Activated effector memory CD4-positive, alpha-beta T cell treated with Interleukin-2 at 50 U/mL for 16 hours (primary cell): ENCODE results near the gene ROMO1.
"Not testable (repeated sequence)": the region's sequence is repeated elsewhere in the genome, so short reads cannot be mapped to it uniquely, and the experiment has no call there.

ENCODE experiments used
- DNase-seq: peaks from one replicate; pipeline ENCODE4 v3.0.0-alpha.2; 2020

The ROMO1 gene

DNA sequence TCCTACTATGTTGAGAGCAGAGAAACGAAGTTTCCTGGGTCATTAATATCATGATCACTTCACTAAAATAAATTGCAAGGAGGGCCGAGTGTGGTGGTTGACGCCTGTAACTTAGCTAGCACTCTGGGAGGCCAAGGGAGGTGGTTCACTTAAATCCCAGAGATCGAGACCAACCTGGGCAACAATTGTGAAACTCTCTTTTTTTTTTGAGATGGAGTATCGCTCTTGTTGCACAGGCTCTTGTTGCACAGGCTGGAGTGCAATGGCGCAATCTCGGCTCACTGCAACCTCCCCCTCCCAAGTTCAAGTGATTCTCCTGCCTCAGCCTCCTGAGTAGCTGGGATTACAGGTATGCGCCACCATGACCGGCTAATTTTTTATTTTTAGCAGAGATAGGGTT, 13.9 kb downstream of the ROMO1 start:
- DNase-seq, result not testable (repeated sequence)

DNA sequence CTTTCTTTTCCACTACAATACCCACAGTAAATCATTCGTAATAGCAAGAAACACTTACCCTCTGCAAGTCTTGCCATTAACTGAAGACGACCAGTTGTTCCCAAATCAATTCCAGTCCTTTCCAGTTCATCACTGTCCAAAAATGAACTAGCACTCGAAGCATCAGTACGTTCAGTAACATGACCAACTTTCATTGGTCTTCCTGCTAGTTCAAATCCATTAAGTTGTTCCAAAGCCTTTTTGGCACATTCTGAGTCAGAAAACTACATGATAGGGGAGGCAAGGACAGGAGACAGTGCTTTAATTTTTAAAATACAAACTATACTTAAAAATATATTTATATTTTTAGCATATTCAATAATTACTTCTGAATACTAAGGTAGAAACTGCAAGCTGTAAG, 14.9 kb downstream of the ROMO1 start:
- no peak for DNase-seq

DNA sequence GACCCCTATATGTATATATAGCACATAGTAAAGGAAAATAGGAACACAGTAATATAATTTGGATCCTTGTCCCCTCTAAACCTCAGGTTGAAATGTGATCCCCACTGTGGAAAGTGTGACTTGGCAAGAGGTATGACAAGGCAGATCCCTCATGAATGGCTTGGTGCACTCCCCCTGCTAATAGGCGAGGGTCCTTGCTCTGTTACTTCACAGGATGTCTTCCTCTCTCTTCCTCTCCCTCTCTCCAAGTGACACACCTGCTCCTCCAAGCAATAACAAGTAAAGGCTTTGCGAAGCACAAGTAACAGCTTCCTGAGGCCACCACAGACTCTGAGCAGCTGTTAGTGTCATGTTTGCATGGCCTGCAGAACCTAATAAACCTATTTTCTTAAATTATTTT, 16.4 kb downstream of the ROMO1 start:
- no peak for DNase-seq

DNA sequence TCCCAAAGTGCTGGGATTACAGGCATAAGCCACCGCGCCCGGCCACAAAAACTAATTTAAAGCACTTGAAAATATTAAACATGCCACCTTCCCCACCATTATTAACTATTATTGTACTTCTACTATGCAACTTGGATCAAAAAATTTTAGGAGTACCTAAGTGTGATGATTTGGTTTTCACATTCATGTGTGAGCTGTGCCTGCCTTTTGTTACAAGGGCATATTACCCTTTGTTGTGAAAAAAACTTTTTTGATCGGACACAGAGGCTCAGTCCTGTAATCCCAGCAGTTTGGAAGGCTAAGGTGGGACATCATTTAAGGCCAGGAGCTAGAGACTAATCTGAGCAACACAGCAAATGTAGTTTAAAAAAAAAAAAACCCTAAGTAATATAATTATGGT, 17.1 kb downstream of the ROMO1 start:
- no peak for DNase-seq

DNA sequence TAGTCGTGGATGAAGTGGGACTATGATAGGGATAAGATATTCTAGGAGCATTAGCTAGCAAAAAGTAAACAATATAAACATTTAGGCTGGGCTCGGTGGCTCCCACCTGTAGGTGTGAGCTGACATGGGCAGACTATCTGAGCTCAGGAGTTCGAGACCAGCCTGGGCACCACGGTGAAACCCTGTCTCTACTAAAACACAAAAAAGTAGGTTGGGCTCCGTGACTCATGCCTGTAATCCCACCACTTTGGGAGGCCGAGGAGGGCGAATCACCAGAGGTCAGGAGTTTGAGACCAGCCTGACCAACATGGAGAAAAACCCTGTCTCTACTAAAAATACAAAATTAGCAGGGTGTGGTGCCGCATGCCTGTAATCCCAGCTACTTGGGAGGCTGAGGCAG, 19.1 kb downstream of the ROMO1 start:
- DNase-seq, result not testable (repeated sequence)

DNA sequence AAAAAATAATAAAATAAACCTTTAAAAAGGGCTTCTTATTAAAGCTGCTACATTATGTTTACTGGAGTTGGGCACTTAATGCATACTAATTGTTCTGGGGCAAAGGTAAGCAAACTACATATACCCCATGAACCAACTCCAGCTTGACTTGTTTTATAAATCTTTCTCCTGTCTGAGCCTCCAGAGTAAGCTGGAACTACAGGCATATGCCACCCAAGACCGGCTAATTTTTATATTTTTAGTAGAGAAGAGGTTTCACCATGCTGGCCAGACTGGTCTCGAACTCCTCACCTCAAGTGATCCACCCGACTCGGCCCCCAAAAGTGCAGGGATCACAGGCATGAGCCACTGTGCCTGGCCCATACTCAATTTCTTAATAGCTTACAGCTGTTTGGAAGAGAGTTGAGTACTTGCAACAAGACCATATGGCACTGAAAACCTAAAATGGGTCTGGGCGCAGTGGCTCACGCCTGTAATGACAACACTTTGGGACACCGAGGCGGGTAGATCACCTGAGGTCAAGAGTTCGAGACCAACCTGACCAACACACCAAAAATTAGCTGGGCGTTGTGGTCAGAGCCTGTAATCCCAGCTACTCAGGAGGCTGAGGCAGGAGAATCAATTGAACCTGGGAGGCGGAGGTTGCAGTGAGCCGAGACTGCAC, 19.9 kb downstream of the ROMO1 start:
- no peak for DNase-seq

DNA sequence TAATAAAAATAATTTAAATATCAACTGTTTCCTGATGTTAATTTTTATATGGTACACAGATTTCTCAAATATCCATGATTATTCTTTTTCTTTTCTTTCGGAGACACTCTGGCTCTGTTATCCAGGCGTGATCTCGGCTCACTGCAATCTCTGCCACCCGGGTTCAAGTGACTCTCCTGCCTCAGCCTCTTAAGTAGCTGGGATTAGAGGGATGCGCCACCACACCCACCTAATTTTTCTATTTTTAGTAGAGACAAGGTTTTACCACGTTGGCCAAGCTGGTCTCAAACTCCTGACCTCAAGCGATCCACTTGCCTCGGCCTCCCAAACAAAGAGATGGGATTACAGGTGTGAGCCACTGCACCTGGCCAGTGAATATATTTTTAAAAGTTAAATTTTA, 20.5 kb downstream of the ROMO1 start:
- no peak for DNase-seq

DNA sequence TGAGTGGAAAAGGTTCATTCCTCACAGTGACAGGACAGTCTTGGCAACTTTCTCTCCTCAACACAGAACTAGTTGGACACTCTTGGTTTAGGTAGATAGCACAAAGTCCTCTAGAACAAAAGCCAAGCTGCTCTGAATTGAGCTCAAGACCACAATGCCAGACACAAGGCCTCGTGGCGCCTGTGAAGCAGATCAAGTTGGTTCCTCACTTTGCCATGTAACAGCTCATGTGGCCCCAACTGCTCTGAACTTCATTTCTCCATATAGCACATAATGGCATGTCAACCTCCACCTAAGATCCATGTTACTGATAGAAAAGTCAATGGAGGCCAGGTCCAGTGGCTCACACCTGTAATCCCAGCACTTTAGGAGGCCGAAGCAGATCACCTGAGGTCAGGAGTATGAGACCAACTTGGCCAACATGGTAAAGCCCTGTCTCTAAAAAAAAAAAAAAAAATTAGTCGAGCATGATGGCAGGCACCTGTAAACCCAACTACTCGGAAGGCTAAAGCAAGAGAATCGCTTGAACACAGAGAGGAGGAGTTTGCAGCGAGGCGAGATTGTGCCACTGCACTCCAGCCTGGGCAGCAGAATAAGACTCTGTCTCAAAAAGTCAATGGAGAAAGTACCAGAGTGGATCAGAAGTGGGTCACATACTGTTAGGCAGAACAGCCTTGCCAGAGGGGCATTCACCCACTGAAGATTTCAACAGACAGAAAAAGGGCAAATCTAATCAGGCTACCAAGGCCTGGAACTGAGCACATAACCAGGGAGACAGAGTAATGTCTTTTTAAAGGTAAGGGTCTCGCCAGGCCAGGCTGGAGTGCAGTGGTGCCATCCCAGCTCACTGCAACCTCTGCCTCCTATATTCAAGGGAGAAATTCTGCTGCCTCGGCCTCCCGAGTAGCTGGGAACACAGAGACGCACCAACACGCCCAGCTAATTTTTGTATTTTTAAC, 21.2 kb downstream of the ROMO1 start:
- no peak for DNase-seq

DNA sequence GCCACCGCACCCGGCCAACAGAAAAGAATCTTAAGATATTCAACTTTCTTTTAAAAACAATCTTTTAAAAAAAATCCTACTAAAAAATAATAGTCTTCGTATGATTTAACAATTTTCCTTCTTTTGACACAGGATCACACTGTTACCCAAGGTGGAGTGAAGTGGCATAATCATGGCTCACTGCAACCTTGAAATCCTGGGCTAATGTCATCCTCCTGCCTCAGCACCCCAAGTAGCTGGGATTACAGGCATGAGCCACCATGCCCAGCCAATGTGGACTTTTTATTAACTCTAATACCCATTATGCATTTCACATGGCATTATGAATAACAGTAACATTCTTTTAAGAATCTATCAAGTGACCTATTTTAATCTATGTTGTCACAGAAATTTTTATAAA, 22.0 kb downstream of the ROMO1 start:
- no peak for DNase-seq

DNA sequence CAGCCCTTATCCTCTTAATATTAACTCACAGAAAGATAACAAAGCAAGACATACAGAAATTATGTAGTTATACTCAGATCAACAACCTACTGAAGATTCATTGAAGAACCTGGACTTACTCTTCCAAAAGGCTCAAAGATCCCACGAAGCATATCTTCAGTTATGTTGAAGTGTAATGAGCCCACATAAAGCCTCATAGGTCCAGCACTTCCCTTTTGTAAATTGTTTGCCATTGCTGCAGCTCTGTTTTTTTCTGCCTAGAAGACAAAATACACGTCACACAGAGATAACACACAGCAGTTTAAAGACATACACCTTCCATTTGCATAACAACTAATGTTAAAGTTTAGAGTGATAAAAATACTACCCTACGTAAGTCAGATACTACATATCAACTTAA, 22.4 kb downstream of the ROMO1 start:
- no peak for DNase-seq

DNA sequence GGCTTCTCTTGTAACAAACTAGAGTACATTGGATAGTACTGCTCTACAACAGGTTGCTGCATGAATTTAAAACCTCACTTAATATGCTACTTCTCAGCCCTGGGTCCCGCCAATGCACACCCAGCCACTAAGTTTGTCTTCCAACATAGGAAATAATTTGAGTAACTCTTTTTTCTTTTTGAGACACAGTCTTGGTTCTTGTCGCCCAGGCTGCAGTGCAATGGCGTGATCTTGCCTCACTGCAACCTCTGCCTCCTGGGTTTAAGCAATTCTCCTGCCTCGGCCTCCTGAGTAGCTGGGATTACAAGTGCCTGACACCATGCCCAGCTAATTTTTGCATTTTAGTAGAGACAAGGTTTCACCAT, 24.1 kb downstream of the ROMO1 start:
- not testable (repeated sequence) for DNase-seq

DNA sequence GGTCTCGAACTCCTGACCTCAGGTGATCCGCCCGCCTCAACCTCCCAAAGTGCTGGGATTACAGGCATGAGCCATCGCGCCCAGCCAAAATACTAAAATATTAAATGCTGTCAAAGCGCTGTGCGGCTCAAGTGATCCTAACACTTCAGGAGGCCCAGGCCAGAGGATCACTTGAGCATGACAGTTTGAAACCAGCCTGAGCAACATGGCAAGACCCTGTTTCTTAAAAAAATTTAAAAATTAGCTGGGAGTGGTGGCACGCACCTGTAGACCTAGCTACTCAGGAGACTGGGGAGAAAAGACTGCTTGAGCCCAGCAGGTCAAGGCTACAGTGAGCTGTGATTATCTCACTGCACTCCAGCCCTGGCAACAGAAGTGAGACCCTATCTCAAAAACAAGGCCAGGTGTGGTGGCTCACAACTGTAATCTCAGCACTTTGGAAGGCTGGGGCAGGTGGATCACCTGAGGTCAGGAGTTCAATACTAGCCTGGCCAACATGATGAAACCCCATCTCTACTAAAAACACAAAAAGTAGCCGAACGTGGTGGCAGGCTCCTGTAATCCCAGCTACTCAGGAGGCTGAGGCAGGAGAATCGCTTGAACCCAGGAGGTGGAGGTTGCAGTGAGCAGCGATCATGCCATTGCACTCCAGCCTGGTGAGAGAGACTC, 24.6 kb downstream of the ROMO1 start:
- not testable (repeated sequence) for DNase-seq

DNA sequence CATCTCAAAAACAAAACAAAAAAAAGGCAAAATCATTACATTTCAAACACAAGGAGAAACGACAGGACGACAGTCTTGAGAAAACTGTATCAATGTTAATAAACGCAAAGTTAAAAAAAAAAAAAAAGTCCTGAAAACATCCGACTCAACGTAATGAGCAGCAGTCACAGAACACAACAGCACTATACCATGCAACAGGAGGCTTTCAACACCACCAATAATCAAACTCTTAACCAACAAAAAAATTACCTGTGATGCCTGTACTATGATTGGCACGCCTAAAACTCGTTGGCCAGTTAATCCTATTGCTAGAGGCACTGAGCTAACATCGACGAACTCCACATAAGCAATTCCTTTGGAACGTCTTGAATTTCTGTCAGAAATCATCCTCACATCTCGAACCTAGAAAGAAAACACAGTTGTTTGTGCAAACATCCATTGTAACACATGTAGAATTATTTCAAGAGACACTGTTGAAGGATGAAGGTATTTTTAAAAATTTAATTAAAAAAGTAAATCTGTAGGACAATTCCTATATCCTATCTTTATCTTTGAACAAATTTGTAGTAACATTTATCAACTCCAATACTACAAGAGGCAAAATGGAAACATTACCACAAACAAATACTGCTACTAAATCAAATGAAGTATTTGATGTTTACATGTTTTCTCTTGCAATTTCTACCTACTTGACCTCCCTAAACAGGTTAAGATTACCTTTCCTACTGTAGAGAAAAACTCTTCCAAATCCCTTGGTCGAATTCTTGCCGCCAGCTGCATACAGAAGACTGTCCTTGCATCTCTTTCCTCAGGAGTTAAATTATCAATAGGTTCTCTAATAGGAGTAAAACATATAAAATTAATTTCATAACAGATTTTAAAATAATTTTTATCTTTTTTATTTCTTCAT, 25.4 kb downstream of the ROMO1 start:
- DNase-seq, result no peak

DNA sequence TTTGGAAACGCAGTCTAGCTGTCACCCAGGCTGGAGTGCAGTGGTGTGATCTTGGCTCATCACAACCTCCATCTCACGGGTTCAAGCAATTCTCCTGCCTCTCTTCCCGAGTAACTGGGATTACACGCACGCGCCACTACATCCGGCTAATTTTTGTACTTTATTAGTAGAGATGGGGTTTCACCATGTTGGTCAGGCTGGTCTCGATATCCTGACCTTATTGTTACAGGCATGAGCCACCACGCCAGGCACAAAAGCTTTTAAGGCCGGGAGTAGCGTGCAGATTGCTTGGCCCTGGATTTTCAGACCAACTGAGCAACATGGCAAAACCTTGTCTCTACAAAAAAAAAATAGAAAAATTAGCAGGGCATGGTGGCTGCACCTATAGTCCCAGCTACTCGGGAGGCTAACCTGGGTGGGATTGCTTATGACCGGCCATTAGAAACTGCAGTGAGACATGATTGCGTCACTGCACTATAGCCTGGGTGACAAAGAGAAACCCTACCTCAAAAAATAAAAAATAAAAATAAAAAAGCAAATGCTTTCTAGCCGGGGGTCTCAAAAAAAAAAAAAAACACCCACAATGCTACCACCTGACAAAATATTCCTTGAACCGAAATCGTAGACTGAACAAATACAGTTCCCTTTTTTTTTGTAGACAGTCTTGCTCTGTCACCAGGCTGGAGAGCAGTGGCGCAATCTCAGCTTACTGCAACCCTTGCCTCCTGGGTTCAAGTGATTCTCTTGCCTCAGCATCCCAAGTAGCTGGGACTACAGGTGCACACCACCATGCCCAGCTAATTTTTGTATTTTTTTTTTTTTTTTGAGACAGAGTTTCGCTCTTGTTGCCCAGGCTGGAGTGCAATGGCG, 27.9 kb downstream of the ROMO1 start:
- DNase-seq, result no peak

DNA sequence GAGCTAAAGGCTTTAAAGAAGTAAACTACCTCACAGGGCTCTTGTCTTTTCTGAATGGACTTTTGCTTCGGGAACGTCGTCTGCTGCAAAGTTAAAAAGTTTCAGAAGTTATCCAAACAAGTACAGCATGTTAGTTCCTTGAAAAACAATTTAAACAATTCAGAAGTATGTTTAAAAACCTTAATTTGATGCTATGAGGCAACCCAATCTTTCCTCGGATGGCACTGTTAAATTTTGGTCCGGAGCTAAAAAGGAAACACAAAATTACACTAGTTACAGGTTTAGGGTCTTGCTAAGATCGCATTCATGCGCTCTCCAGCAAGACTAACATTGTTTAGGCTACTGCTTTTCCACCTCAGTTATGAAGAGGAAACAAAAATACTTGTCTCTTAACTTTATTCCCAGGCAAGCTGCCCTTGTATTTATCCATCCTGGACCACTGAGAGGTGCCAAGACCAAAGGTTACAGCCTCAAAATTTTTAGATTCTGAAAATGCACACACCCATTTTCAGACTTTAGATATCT, 30.1 kb downstream of the ROMO1 start:
- no peak for DNase-seq

DNA sequence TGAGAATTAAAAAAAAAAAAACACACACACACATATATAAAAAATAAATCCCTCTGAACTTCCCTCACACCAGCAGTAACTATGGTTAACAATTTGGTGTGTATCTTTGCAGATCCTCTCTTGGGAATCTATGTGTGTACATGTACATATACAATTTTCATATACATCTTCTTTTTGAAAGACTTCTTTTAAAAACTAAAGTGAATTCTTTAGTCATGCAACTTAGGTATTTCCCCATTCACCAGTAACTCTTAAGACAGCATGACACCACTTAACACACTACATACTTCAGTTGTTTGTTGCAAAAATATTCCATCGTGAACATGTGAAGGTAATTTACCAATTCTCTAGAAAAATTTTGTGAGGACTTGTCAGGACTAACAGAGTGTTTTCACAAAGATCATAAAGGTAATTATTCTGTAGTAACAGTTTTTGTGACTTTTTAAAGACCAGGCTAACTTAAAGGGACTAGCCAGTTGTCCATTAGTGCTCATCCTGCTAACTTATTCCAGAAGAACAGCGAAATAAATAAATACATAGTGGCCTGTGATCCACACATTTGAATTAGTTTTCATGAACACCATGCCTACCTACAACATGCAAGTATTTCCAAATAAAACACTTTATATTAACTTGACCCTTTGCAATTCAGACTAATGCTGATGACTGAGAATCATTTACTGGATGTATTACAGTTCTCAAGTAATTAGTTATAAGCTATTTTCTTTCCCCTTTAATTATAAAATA, 30.8 kb downstream of the ROMO1 start:
- DNase-seq, result no peak

DNA sequence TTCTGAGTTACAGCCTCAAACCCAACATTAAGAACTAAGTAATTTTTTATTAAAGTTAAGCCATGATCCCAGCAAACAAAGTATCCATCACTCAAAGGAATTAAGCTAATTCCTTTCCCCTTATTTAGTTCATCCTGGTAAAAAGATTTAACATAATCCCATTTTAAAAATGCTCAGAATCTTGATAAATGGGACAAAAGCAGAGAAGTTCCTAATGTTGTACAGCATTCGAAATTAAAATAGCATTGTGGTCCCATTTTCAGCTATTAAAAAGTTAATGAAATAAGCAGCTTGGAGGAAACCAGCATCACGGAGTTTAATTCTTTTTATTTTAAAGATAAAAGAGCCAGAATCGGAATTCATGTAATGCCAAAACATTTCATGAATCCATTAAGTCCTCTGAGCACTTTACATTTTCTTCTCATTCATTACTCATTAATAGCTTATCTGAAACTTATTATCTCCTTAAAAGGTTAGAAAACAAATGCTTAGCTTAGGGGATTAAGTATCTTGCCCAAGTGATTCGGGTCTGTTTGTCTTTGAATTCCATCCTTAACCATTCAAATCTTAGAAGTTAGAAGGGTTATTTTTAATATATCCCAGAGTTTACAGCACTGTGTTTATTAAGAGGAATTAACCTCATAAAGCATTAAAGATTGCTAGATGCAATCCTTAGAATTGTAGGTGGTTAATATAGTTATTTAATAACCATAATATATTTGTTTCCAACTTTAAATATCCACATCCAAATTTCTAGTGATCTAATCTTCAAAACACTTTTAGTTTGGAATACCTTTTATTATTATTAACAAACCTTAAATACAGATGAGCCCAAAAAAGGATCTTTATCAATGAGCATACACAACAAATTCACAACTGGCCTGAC, 31.6 kb downstream of the ROMO1 start:
- no peak for DNase-seq

DNA sequence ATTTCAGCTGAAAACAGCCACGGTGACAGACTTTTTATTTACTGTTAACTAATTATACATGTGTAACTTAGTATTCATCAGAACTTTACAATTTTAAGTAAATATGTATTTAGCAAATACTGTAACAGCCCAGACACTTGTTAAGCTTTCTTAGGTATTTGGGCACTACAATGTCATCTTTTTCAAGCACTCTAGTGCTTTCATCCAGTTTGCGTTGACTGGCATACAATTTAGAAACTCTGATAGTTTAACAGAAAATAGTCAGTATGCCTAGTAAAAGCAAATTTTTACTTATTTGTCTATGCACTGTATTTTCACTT, 32.2 kb downstream of the ROMO1 start:
- no peak for DNase-seq

DNA sequence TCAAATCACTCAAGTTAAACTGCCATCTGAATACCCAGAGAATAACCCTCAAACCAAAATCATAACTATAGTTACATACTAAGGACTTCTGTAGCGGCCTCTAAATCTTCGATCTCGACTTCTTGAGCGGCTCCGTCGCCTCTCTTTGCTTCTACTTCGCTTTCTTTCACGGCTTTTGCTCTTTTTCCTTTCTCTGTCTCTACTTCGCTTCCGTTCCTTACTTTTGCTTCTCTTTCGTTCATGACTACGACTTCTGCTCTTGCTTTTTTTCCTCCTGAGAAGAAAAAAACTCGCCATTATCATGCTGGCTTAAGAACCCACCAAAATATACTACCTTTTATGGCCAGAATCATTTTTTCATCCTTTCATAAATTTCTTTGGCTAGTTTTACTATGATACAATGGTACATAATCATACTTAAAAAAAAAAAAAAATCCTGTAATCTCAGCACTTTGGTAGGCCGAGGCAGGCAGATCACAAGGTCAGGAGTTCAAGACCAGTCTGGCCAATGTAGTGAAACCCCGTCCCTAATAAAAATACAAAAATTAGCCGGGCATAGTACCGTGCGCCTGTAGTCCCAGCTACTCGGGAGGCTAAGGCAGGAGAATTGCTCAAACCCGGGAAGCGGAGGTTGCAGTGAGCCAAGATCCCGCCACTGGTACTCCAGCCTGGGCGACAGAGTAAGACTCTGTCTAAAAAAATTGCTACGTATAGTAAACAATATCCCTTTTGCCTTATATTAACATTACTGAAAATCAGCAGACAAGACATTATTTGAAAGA, 32.8 kb downstream of the ROMO1 start:
- no peak for DNase-seq
